HCT116 (cell line): ENCODE data around the gene NDUFS1. TPM values are rescaled to one million over a fixed set of nuclear protein-coding genes. Genes with fewer than 3 reads are reported as not detected.
"Not testable (repeated sequence)": the region's sequence is repeated elsewhere in the genome, so short reads cannot be mapped to it uniquely, and the experiment has no call there.

ENCODE experiments used
- ATAC-seq: fragments of 200-7000 bp; cut with Tn5 transposase; 2 replicates; pipeline ENCODE4 v1.9.1; 2020; ENCODE audit warnings: mild to moderate bottlenecking, moderate library complexity
- BruUV-seq: library from RNA; stranded (reverse); fragments of 400-500 nt; replicated peaks from 2 replicates; lab custom pipeline; 2021; lab: Mats Ljungman, UMichigan
- CTCF ChIA-PET: fragments of 300-600 bp; sonication (Branson Sonifier 250); formaldehyde crosslinking; loops from one replicate; lab custom pipeline; 2021; ENCODE audit warnings: antibody characterized with exemption; lab: Charles Lee
- POLR2A ChIA-PET: fragments of 300-600, 350-600 bp; sonication (Branson Sonifier 250); formaldehyde crosslinking; loops from one replicate; lab custom pipeline; 2021; ENCODE audit warnings: antibody characterized with exemption; lab: Charles Lee
- RAD21 ChIA-PET, 2 experiments: fragments of 300-600 bp; sonication (Branson Sonifier 250); formaldehyde crosslinking; loops; one replicate each; lab custom pipeline; 2023; ENCODE audit warnings: low total read pairs in 2 of 2; ENCODE audit not compliant: uncharacterized antibody in 2 of 2, unreplicated experiment in 2 of 2, low non-redundant PET in 1 of 2; lab: Charles Lee
- DNase-seq: peaks from one replicate; pipeline ENCODE4 v3.0.0-alpha.2; 2010; ENCODE audit warnings: low read depth, low spot score
- H2AFZ ChIP-seq: fragments of 200-600 bp; shearing (Covaris generic), sonication (generic); 2 replicates; pipeline ENCODE4 v1.6.1; 2017; ENCODE audit warnings: low read depth, mixed run types, mixed read lengths, antibody characterized with exemption, low read length; ENCODE audit not compliant: poor library complexity, severe bottlenecking
- H3K27ac ChIP-seq: 2 replicates; pipeline ENCODE4 v1.5.1; 2012; ENCODE audit warnings: low read depth, low read length
- H3K27me3 ChIP-seq: fragments of 200-600 bp; sonication (generic); 2 replicates; pipeline ENCODE4 v1.6.1; 2016; ENCODE audit warnings: mixed run types, low read length, mixed read lengths; ENCODE audit not compliant: insufficient read depth
- H3K36me3 ChIP-seq, 2 experiments: fragments of 200-500 bp in 1 of 2; fragments of 200-600 bp in 1 of 2; sonication (Bioruptor generic) in 1 of 2; sonication (generic) in 1 of 2; 2 replicates each; pipeline versions ENCODE4 v1.5.1 to v1.6.1; 2014 to 2016; ENCODE audit warnings: low read length in 2 of 2, inconsistent platforms in 1 of 2, mixed read lengths in 1 of 2, mixed run types in 1 of 2; ENCODE audit not compliant: insufficient read depth in 2 of 2, control insufficient read depth in 1 of 2
- H3K4me1 ChIP-seq, 2 experiments: fragments of 200-600 bp in 1 of 2; sonication (generic) in 1 of 2; 2 replicates each; pipeline versions ENCODE4 v1.5.1 to v1.6.1; 2012 to 2017; ENCODE audit warnings: low read length in 2 of 2, inconsistent platforms in 1 of 2, mild to moderate bottlenecking in 1 of 2, mixed read lengths in 1 of 2, mixed run types in 1 of 2, moderate library complexity in 1 of 2; ENCODE audit not compliant: insufficient read depth in 2 of 2, control insufficient read depth in 1 of 2
- H3K4me2 ChIP-seq: fragments of 200-600 bp; sonication (generic); 2 replicates; pipeline ENCODE4 v1.6.1; 2017; ENCODE audit warnings: mixed run types, low read length, mixed read lengths
- H3K4me3 ChIP-seq, 2 experiments: fragments of 200-600 bp in 1 of 2; sonication (generic) in 1 of 2; replicated peaks in 1 of 2; 2 replicates each; pipeline ENCODE4 v1.5.1; 2011 to 2016; ENCODE audit warnings: low read length in 2 of 2, control low read depth in 1 of 2, low read depth in 1 of 2, mild to moderate bottlenecking in 1 of 2, mixed read lengths in 1 of 2, mixed run types in 1 of 2
- H3K79me2 ChIP-seq: fragments of 200-600 bp; sonication (generic); 2 replicates; pipeline ENCODE4 v1.6.1; 2017; ENCODE audit warnings: mild to moderate bottlenecking, mixed run types, low read length, moderate library complexity, mixed read lengths; ENCODE audit not compliant: insufficient read depth
- H3K9ac ChIP-seq: fragments of 200-600 bp; sonication (generic); 2 replicates; pipeline ENCODE4 v1.6.1; 2016; ENCODE audit warnings: low read length, mixed read lengths
- H3K9me2 ChIP-seq: fragments of 200-600 bp; sonication (generic), shearing (Covaris generic); 2 replicates; pipeline ENCODE4 v1.6.1; 2017; ENCODE audit warnings: mixed run types, mild to moderate bottlenecking, moderate library complexity; ENCODE audit not compliant: insufficient read depth
- H3K9me3 ChIP-seq, 2 experiments: fragments of 200-500 bp in 1 of 2; fragments of 200-600 bp in 1 of 2; sonication (Bioruptor generic) in 1 of 2; sonication (generic) in 1 of 2; 2 replicates each; pipeline ENCODE4 v1.6.1; 2014 to 2017; ENCODE audit warnings: low read length in 2 of 2, mixed read lengths in 2 of 2, inconsistent platforms in 1 of 2, low read depth in 1 of 2, mild to moderate bottlenecking in 1 of 2, mixed run types in 1 of 2, moderate library complexity in 1 of 2; ENCODE audit not compliant: control insufficient read depth in 1 of 2, insufficient read depth in 1 of 2
- H4K20me1 ChIP-seq: fragments of 200-600 bp; sonication (generic), shearing (Covaris generic); 2 replicates; pipeline ENCODE4 v1.6.1; 2017; ENCODE audit warnings: mixed run types, mild to moderate bottlenecking, moderate library complexity; ENCODE audit not compliant: insufficient read depth
- CEBPB ChIP-seq: IDR thresholded peaks from 2 replicates; pipeline ENCODE4 v1.6.1; 2012; ENCODE audit warnings: low read depth
- ELF1 ChIP-seq: IDR thresholded peaks from 2 replicates; pipeline ENCODE4 v1.6.1; 2012; ENCODE audit warnings: low read depth, borderline replicate concordance
- EZH2 ChIP-seq: fragments of 200-600 bp; sonication (generic); IDR thresholded peaks from 2 replicates; pipeline ENCODE4 v1.6.1; 2017; ENCODE audit warnings: antibody characterized with exemption, mixed run types
- MAX ChIP-seq: IDR thresholded peaks from 2 replicates; pipeline ENCODE4 v1.6.1; 2012
- SIN3A ChIP-seq: IDR thresholded peaks from 2 replicates; pipeline ENCODE4 v1.6.1; 2012; ENCODE audit warnings: low read depth
- SRF ChIP-seq: IDR thresholded peaks from 2 replicates; pipeline ENCODE4 v1.6.1; 2012; ENCODE audit warnings: low read depth
- TCF7L2 ChIP-seq: IDR thresholded peaks from 2 replicates; pipeline ENCODE4 v1.7.0; 2011; ENCODE audit warnings: borderline replicate concordance, inconsistent platforms; ENCODE audit not compliant: insufficient read depth, insufficient read length; ENCODE audit errors: extremely low read depth
- ZFX ChIP-seq: fragments of 450-650 bp; IDR thresholded peaks from 2 replicates; pipeline ENCODE4 v1.6.1; 2017
- ZNF274 ChIP-seq: fragments of 200-500 bp; sonication (Bioruptor generic); IDR thresholded peaks from 2 replicates; pipeline ENCODE4 v1.6.1; 2014; ENCODE audit warnings: mild to moderate bottlenecking, low read depth, low read length, inconsistent platforms
- intact Hi-C: fragments of 100-400 bp; cut with micrococcal nuclease; formaldehyde crosslinking; loops from 2 replicates; pipeline ENCODE4 v1.10.0; 2022
- total RNA-seq: library from RNA; stranded (reverse); gene quantifications from one replicate; pipeline ENCODE4 v1.2.1, GENCODE V29; 2021; ENCODE audit not compliant: unreplicated experiment

The NDUFS1 gene
- total RNA-seq, 1 experiment from 2014 or later, result 86.6 TPM

GRCh38 chr2:206079699-206080465 lies 79.4 kb downstream of the NDUFS1 start:
- H3K36me3 ChIP-seq, result no peaks in the 10 kb centered on the region
- RAD21 ChIA-PET, result no interaction called here
- no peaks in the 10 kb centered on the region for H3K27me3 ChIP-seq
- no peaks in the 10 kb centered on the region for H3K9me2 ChIP-seq
- H2AFZ ChIP-seq, result no peak overlapping the region
- peaks cover 69% of the 10 kb centered on the region for H3K79me2 ChIP-seq
- CTCF ChIA-PET, result no interaction called here
- no peak for ATAC-seq
- H3K4me2 ChIP-seq, result no peak overlapping the region
- POLR2A ChIA-PET, result no interaction called here
- no TSS peak for BruUV-seq
- no peak for DNase-seq
- H4K20me1 ChIP-seq, result no peaks in the 10 kb centered on the region
- TF ChIP-seq TCF7L2 (no peak), ZNF274 (no peak), SRF (no peak), ELF1 (no peak), MAX (no peak), EZH2 (no peak), ZFX (no peak), CEBPB (no peak), SIN3A (no peak)
- no peak overlapping the region for H3K27ac ChIP-seq
- H3K9ac ChIP-seq, result no peak overlapping the region
- intact Hi-C loops, result no loop called here
- no peaks in the 10 kb centered on the region for H3K9me3 ChIP-seq
- 0 out of 4 replicates have a peak, but pooled peaks cover 0 to 5% of the 10 kb centered on the region in 2 experiments for H3K4me1 ChIP-seq
- H3K4me3 ChIP-seq, result no peak overlapping the region

GRCh38 chr2:206077879-206078278 lies 81.4 kb downstream of the NDUFS1 start:
- ATAC-seq, H3K9me3 ChIP-seq, H2AFZ ChIP-seq, DNase-seq, RAD21 ChIA-PET, POLR2A ChIA-PET, H3K27ac ChIP-seq, H3K4me3 ChIP-seq, H3K27me3 ChIP-seq, H4K20me1 ChIP-seq, intact Hi-C loops, H3K36me3 ChIP-seq, H3K4me1 ChIP-seq, H3K4me2 ChIP-seq, BruUV-seq, H3K9ac ChIP-seq, H3K9me2 ChIP-seq: not testable (repeated sequence)
- CTCF ChIA-PET, result interaction anchor here (0.7 kb wide), 1 partner anchor 509 kb away, joined by 4 read pairs; no protein-coding TSS in a partner anchor
- H3K79me2 ChIP-seq, result peaks cover 60% of the 10 kb centered on the region
